Osteoblast (primary cell): ENCODE measurements around the gene CHDH. TPM values are rescaled to one million over a fixed set of nuclear protein-coding genes. Genes with fewer than 3 reads are reported as not detected.

Experiments
- DNase-seq: peaks from one replicate; pipeline ENCODE4 v3.0.0; 2011; ENCODE audit warnings: low spot score, mixed read lengths; ENCODE audit not compliant: insufficient read length; ENCODE audit errors: missing footprints
- H2AFZ ChIP-seq: 2 replicates; pipeline ENCODE4 v1.6.0; 2011; ENCODE audit warnings: mild to moderate bottlenecking, low read length
- H3K27ac ChIP-seq: 2 replicates; pipeline ENCODE4 v1.5.1; 2011; ENCODE audit warnings: mild to moderate bottlenecking, low read depth, low read length, moderate library complexity
- H3K27me3 ChIP-seq: 2 replicates; pipeline ENCODE4 v1.6.0; 2012; ENCODE audit warnings: mild to moderate bottlenecking, control low read depth, inconsistent platforms, low read length, moderate library complexity; ENCODE audit not compliant: insufficient read depth
- H3K36me3 ChIP-seq: 2 replicates; pipeline ENCODE4 v1.5.1; 2011; ENCODE audit warnings: mild to moderate bottlenecking, low read length, control low read depth, moderate library complexity; ENCODE audit not compliant: insufficient read depth
- H3K4me1 ChIP-seq: 2 replicates; pipeline ENCODE4 v1.5.1; 2011; ENCODE audit warnings: mild to moderate bottlenecking, low read length, control low read depth, moderate library complexity; ENCODE audit not compliant: insufficient read depth
- H3K4me2 ChIP-seq: 2 replicates; pipeline ENCODE4 v1.6.0; 2011; ENCODE audit warnings: mild to moderate bottlenecking, low read length; ENCODE audit not compliant: insufficient read depth
- H3K4me3 ChIP-seq: fragments of 200-600 bp; sonication (generic); 3 replicates; pipeline ENCODE4 v1.5.1; 2012; ENCODE audit warnings: mild to moderate bottlenecking, low read length, inconsistent platforms; ENCODE audit not compliant: insufficient read depth
- H3K79me2 ChIP-seq: 2 replicates; pipeline ENCODE4 v1.6.0; 2012; ENCODE audit warnings: mild to moderate bottlenecking, low read length, control low read depth, inconsistent platforms; ENCODE audit not compliant: insufficient read depth
- H3K9me3 ChIP-seq: 2 replicates; pipeline ENCODE4 v1.5.1; 2011; ENCODE audit warnings: low read depth, low read length, control low read depth
- H4K20me1 ChIP-seq: 2 replicates; pipeline ENCODE4 v1.6.0; 2012; ENCODE audit warnings: mild to moderate bottlenecking, low read length, control low read depth; ENCODE audit not compliant: insufficient read depth
- CTCF ChIP-seq: IDR thresholded peaks from 2 replicates; pipeline ENCODE4 v1.5.1; 2011; ENCODE audit warnings: mild to moderate bottlenecking, low read depth, low read length, moderate library complexity; ENCODE audit errors: extremely low read depth
- total RNA-seq: library from RNA; depleted of rRNA; stranded (reverse); fragments of >200 nt; gene quantifications from 2 replicates; pipeline ENCODE4 v1.2.3, GENCODE V29; 2012

Gene CHDH
- total RNA-seq, 1 donor, result 0.72 TPM

GRCh38 chr3:53815651-53816050 is 30.6 kb downstream of the CHDH start:
- H3K4me2 ChIP-seq, result no peak overlapping the region
- no peak overlapping the region for H3K27ac ChIP-seq
- no peak overlapping the region for H3K4me3 ChIP-seq
- peaks cover 7% of the 10 kb centered on the region for H3K27me3 ChIP-seq
- no peaks in the 10 kb centered on the region for H3K36me3 ChIP-seq
- H4K20me1 ChIP-seq, result no peaks in the 10 kb centered on the region
- H3K4me1 ChIP-seq, result no peaks in the 10 kb centered on the region
- H3K9me3 ChIP-seq, result no peaks in the 10 kb centered on the region
- H3K79me2 ChIP-seq, result no peaks in the 10 kb centered on the region
- H2AFZ ChIP-seq, result no peak overlapping the region
- DNase-seq, result no peak
- TF ChIP-seq CTCF, result no peak

- Histone ChIP-seq H3K4me2 (no peak overlapping the region), H4K20me1 (no peaks in the 10 kb centered on the region), H3K27me3 (peaks cover 7% of the 10 kb centered on the region), H3K4me1 (no peaks in the 10 kb centered on the region), H3K79me2 (no peaks in the 10 kb centered on the region), H3K27ac (no peak overlapping the region), H2AFZ (no peak overlapping the region), H3K4me3 (no peak overlapping the region), H3K9me3 (no peaks in the 10 kb centered on the region), H3K36me3 (no peaks in the 10 kb centered on the region)
- DNase-seq, result no peak
- no peak for TF ChIP-seq CTCF
Observed at GRCh38 chr3:53815067-53815466, 31.2 kb downstream of the CHDH start.

- Histone ChIP-seq H3K36me3 (no peaks in the 10 kb centered on the region), H4K20me1 (no peaks in the 10 kb centered on the region), H3K4me2 (no peak overlapping the region), H3K9me3 (no peaks in the 10 kb centered on the region), H2AFZ (no peak overlapping the region), H3K4me1 (no peaks in the 10 kb centered on the region), H3K79me2 (no peaks in the 10 kb centered on the region), H3K27ac (no peak overlapping the region), H3K27me3 (peaks cover 7% of the 10 kb centered on the region), H3K4me3 (no peak overlapping the region)
- TF ChIP-seq CTCF, result no peak
- DNase-seq, result no peak
Observed at GRCh38 chr3:53813876-53814275, 32.3 kb downstream of the CHDH start.

GRCh38 chr3:53813229-53813628 is 33.0 kb downstream of the CHDH start:
- Histone ChIP-seq H3K4me3 (no peak overlapping the region), H3K79me2 (no peaks in the 10 kb centered on the region), H3K27me3 (peaks cover 7% of the 10 kb centered on the region), H3K36me3 (no peaks in the 10 kb centered on the region), H3K4me2 (no peak overlapping the region), H2AFZ (no peak overlapping the region), H3K9me3 (no peaks in the 10 kb centered on the region), H3K4me1 (no peaks in the 10 kb centered on the region), H4K20me1 (no peaks in the 10 kb centered on the region), H3K27ac (no peak overlapping the region)
- DNase-seq, result no peak
- TF ChIP-seq CTCF, result peak; percentile 32
